ENCODE data around the gene SEPHS1.
"Not testable (repeated sequence)": the region's sequence is repeated elsewhere in the genome, so short reads cannot be mapped to it uniquely, and the experiment has no call there.

The SEPHS1 gene

DNA sequence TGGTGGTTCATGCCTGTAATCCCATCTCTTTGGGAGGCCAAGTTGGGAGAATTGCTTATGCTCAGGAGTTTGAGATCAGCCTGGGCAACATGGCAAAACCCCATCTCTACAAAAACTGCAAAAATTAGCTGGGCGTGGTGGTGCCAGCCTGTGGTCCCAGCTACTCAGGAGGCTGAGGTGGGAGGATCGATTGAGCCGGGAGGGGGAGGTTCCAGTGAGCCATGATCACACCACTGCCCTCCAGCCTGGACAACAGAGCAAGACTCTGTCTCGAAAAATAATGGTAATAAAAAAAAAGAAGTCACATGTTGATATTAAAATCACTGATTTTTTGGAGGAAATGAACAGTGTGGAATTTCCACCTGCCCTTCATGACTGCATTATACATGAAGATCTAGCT is 64.0 kb downstream of the SEPHS1 start:
- no peak for DNase-seq (ENCODE audit: low read depth)

DNA sequence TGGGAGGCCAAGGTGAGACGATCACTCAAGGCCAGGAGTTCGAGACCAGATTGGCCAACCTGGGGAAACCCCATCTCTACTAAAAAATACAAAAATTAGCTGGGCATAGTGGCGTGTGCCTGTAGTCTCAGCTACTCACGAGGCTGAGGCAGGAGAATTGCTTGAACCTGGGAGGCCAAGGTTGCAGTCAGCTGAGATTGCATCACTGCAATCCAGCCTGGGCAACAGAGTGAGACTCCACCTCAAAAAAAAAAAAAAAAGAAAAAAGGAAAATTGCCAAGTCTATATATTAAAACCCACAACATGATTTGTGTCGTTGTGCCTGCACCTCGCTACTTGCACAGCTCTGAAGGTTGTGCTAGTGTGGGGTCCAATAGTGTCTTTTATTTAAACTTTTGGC is 65.7 kb downstream of the SEPHS1 start:
- not testable (repeated sequence) for DNase-seq (ENCODE audit: low read depth)

GRCh38 chr10:13276749-13277365 is 71.2 kb downstream of the SEPHS1 start:
- DNase-seq (ENCODE audit: low read depth): peak; percentile 45

DNA sequence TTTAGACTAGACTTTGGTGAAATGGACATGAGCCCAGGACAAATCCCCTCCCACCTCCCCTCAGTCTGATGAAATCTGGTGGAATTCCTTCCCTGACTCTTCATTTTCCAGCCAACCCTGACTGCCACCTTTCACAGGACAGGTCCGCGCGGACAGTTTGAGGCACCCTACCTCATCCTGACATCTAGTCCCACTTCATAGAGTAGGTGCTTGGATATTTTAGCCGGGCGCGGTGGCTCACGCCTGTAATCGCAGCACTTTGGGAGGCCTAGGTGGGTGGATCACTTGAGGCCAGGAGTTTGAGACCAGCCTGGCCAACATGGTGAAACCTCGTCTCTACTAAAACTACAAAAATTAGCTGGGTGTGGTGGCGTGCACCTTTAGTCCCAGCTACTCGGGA is 71.9 kb downstream of the SEPHS1 start:
- DNase-seq (ENCODE audit: low read depth): not testable (repeated sequence)

DNA sequence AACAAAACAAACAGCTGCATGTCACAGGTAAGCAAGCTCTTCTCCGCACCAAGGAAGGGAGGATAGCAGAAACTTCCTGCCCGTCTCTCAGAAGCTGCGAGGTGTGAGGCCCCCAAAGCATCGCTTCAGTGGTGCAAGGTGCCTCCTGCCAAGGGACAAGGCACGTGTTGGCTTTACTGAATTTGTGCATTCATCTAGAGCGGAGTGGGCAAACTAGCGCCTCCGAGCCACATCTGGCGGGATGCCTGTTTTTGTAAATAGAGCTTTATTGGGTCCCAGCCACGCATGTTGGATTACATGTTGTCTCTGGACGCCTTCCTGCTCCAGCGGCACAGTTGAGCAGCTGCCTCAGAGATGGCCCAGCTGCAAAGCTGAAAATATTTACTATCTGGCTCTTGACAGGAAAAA is 75.9 kb downstream of the SEPHS1 start:
- peak; percentile 12 for DNase-seq (ENCODE audit: low read depth)

- DNase-seq (ENCODE audit: low read depth): peak; percentile 10
Observed at GRCh38 chr10:13271552-13272163, 76.4 kb downstream of the SEPHS1 start.

DNA sequence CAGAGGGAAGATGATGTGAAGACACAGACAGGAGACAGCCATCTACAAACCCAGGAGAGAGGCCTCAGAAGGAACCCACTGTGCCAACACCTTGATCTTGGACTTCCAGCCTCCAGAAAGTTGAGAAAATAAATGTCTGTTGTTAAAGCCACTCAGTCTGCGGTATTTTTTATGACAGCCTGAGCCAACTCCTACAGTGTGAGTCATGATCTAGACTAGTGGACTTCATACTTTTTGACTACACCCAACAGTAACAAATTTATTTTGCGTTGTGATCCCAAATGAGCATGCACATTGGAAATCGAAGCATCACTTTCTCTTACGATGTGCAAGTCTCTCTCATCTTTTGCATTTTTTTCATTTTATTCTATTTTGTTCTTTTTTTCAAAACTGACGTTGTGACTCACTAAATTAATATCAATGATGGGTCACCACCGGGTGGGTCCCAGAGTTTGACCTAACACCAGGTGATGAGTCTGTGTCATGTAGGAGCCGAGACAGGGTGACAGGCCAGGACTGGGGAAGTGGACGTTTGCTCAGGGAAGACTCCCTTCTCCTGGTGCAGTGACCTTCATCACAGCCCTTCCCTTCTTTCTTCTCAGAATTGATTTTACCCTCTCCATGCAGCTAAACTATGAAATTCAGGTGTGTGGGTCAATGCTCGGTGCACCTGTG is 77.1 kb downstream of the SEPHS1 start:
- DNase-seq (ENCODE audit: low read depth): peak; percentile 14

DNA sequence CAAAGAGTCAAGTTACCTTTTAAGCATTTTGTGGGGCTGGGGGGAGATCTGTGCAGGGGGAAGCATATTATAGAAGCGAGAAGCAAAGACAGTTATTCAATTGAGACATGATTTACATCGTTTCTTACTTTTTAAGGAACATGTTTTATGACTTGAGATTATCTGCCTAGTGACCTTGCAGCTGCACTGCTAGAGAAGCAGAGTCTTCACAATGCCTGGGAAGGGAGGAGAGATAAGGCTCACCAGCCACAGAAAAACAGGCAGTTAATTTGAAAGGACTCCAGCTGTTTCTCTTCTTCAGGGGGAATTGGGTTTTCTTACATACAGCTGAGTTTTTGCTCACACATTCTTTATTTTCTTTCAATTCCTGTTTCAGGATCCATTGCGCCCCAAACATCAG is 79.3 kb downstream of the SEPHS1 start:
- no peak for DNase-seq (ENCODE audit: low read depth)

DNA sequence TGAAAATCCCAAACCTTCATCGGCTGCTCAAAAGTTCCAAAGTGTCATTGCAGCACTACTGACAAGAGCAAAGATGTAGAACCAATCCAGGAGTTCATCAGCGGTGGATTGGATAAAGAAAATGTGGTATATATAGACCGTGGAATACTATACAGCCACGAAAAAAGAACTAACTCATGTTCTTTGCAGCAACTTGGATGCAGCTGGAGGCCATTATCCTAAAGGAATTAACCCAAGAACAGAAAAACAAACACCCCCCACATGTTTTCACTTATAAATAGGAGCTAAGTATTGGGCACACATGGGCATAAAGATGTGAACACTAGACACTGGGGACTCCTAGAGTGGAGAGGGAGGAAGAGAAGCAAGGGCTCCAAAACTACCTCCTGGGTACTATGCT is 79.8 kb downstream of the SEPHS1 start:
- no peak for DNase-seq (ENCODE audit: low read depth)

All from iris pigment epithelial cell (primary cell).